GM12892 (cell line): ENCODE data around the gene PTTG1IP.
A peak's percentile ranks its signal among the peaks of the same experiment; 100 is the strongest.
"Not testable (repeated sequence)": the region's sequence is repeated elsewhere in the genome, so short reads cannot be mapped to it uniquely, and the experiment has no call there.

ENCODE experiments used
- DNase-seq: peaks from one replicate; pipeline ENCODE4 v3.0.0; 2011; ENCODE audit not compliant: insufficient read length
- FAIRE-seq: peaks from 2 replicates; lab custom pipeline; 2011; peaks lifted over from hg19 to GRCh38; lab: Jason Lieb, UNC
- POLR2A ChIP-seq: IDR thresholded peaks from 2 replicates; pipeline ENCODE4 v1.6.1; 2011; ENCODE audit warnings: low read depth, low read length, control low read depth
- POLR2AphosphoS5 ChIP-seq: IDR thresholded peaks from 2 replicates; pipeline ENCODE4 v1.6.1; 2011; ENCODE audit warnings: low read depth, low read length, control low read depth
- TAF1 ChIP-seq: IDR thresholded peaks from 2 replicates; pipeline ENCODE4 v1.6.1; 2011; ENCODE audit warnings: low read depth, mild to moderate bottlenecking, control low read depth, low read length, borderline replicate concordance

PTTG1IP gene

DNA sequence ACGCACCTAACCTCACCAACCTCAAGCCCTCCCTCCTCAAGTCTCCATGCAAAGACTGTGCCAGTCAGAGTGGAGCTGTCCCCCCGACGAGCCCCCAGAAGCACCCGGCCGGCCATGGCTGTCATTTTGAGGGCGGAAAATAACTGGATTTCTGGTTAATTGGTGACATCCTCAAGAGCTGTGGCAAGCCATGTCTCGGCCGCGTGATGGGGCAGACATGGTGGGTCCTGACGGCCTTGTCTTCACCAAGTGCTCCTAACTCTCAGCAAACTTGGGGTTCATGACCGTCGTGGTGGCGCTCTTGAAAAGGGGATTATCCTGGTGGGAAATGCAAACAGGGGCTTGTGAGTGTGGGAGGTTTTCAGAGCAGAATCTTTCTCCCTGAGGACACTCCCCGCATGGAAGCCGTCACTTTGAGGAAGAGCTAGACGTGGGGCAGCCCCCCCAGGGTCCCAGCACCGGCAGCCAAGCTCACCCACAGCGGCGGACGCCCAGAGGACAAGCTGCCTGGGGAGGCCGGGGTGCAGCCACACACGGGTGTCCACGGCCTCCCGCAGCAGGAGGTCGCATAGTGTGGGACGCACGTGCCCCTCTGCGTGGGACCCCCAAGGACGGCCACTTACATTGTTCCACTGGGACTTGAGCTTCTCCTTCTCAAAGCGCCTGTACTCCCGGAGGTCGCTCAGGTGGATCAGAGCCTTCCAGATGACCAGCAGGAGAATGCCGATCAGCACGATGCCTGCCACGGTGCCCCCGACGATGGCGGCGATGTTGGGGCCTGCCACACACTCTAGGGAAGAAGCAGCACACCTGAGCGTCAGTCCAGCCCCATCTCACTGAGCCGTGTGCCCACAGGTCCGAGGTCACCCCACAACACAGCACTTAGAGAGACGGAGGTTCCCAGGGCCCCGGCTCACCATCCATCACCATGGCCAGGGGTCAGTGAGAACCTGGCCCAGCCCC lies 12.9 kb upstream of the PTTG1IP start:
- FAIRE-seq (no peak), DNase-seq (no peak)
- no peak for TF ChIP-seq POLR2AphosphoS5
- TF ChIP-seq TAF1 = no peak
- no peak for TF ChIP-seq POLR2A

DNA sequence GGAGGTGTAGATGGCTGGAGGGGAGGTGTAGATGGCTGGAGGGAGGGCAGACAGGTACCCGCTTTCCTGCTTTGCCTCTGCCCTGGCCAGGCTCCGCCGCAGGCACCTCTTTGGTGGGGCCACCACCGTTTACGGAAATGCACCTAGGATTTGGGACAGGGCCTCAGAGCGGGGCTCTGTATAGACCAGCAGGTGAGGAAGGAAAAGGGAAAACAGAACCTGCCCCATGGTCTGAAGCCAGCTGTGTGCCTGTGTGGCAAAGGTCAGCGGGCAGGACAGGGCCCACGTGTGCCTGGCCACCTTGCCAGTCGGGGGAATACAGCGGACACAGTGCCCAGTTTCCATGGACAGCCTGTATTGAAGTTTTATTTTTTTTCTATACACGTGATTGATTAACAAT lies 12.1 kb upstream of the PTTG1IP start:
- FAIRE-seq = peak; percentile 14

DNA sequence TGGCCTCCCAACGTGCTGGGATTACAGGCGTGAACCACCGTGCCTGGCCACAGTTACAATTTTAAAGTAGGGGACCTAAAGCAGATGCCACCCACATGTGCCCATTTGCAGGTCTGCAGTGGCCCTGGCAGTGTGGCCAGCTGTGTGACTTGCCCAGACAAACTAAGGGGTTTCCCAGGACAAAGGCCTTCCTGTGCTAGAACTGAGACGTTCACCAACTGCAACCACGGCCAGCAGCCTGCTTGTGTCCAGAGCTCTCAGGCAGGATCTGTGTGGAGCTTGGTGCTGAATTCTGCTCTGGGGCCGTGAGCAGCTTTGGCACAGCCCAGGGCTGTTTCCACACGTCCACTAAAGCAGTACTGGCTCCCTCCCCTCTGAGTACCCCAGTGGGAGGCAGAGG lies 10.6 kb upstream of the PTTG1IP start:
- no peak for TF ChIP-seq POLR2A
- no peak for TF ChIP-seq POLR2AphosphoS5
- TF ChIP-seq TAF1 = no peak
- FAIRE-seq = no peak
- DNase-seq = no peak

More for the DNA sequence above, 12.1 kb upstream of the PTTG1IP start:
- DNase-seq = no peak
- TF ChIP-seq TAF1 (no peak), POLR2AphosphoS5 (no peak), POLR2A (no peak)

DNA sequence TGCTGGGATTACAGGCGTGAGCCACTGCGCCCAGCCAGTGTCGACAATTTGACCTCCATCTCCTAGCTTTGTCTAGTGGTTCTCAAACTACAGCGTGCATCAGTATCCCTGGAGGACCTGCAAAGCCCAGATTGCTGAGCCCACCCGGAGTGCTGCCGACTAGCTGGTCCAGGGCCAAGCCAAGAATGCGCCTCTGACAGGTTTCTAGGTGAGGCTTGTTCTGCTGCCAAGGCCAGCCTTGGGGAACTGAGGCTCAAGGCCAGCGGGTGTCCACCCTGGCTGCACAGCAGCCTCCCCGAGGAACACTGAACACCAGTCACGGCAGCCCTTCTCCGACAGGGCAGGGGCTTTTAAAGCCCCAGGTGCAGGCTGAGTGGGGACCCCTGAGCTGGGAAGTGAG lies 9.8 kb upstream of the PTTG1IP start:
- TF ChIP-seq POLR2A (no peak), TAF1 (no peak), POLR2AphosphoS5 (no peak)

DNA sequence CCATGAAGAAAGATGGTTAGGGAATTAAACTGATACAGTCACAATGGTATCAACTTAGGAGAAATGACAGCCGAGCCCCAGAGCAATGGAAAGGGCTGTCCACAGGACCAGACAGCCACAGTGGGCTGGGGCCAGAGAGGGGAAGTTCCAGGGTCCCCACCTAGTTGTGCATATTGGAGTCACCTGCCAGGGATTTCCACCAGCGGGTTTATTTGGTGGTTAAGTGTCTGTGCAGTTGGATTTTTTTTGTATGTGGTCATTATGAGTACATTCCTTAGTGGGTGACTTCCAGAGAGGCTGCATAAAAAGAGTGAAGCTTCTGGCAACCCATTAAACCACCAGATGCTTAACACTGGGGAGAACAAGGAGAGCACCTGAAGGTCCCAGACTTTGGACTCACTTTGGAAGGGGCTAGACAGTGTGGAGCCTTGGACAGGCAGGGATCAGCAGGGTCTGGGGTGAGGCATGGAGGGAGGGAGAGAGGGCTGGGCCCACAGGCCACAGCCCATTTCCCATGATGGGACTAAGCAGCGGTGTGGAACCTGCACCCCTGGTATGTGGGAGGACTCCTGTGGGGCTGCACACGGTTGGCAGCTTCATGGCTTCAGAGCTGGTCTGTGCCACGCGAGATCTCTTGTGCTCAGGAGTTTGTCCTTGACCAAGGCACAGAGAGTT lies 7.8 kb upstream of the PTTG1IP start:
- FAIRE-seq (no peak), DNase-seq (no peak)
- TF ChIP-seq POLR2A (no peak), TAF1 (no peak), POLR2AphosphoS5 (no peak)

More for the DNA sequence above, 9.8 kb upstream of the PTTG1IP start:
- DNase-seq (no peak), FAIRE-seq (no peak)

DNA sequence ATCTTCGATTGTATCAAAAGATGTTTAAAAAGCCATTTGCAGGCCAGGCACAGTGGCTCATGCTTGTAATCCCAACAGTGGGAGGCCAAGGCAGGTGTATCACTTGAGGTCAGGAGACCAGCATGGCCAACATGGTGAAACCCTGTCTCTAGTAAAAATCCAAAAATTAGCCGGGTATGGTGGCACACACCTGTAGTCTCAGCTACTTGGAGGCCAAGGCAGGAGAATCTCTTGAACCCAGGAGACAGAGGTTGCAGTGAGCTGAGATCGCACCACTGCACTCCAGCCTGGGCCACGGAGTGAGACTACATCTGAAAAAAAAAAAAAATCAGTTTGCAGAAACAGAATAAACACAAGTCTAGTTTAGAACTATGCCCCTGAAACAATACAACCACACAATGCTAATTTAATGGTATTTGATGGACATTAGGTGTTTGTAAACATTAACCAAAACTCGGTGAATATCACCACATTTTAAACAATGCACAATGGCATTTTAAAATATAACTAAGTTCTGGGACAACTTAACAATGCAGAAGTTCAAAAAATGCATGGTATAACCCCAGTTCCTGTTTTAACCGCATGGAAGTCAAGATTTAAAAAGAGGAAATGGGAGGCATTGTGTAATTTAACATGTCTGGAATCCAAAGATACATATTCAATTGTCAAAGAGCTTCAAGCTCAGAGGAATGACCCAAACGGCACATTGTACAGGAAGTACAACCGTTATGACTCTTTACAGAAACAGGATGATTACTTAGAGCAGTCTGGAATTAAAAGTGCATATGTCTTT lies 7.1 kb upstream of the PTTG1IP start:
- no peak for DNase-seq
- TF ChIP-seq POLR2A (no peak), POLR2AphosphoS5 (no peak), TAF1 (no peak)
- peak; percentile 30 for FAIRE-seq

DNA sequence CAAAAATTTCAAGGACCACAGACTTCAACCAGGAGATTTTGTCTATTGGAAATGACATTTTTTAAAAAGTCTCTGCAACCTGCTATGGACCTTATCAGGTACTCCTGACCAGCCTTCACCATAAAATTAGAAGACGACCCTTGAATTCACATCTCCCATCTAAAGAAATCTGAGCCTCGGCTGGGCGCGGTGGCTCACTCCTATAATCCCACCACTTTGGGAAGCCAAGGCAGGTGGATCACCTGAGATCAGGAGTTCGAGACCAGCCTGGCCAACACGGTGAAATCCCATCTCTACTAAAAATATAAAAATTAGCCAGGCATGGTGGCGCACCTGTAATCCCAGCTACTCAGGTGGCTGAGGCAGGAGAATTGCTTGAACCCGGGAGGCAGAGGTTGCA lies 5.7 kb upstream of the PTTG1IP start:
- DNase-seq, FAIRE-seq: not testable (repeated sequence)

DNA sequence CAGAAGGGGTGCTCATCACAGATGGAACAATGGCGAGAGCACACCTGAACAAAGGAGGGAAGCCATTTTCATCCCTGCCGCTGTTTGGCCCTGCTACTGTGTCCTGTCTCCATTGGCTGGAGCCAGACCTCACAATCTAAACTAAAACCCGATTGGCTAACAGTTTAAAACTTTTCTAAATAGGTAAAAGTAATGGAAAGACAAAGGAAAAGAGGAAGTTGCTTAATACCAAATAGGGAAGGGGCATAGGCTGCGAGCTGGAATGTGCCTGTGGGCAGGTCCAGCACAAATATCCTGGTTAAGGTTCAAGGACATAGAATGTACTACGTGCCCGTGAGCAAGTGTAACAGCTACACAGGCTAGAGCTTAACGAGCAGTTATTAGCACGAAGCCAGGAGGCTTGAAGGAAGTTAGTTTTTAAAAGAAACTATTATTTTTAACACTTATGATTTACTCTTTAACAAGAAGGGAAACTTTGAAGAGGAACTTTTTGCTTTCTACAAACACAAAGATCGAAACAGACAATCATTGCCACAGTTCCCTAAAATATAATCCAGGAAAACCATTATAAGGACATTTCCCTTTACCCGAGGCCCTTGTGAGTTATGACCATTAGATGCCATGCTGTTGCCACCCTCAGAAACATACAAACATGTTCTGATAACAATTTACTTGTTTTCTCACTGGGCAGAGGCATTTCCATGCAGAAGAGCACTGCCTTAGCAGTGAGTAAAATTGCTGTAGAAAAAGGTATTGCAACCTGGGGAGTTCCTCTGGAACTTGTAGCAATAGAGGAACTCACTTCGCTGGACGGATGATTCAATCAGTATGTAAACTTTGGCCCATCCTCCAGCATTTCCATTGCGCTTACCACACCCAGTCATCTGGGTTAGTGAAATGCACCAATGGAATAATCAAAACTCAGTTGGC lies 4.8 kb upstream of the PTTG1IP start:
- TF ChIP-seq TAF1 (no peak), POLR2A (no peak), POLR2AphosphoS5 (no peak)
- no peak for DNase-seq
- no peak for FAIRE-seq

DNA sequence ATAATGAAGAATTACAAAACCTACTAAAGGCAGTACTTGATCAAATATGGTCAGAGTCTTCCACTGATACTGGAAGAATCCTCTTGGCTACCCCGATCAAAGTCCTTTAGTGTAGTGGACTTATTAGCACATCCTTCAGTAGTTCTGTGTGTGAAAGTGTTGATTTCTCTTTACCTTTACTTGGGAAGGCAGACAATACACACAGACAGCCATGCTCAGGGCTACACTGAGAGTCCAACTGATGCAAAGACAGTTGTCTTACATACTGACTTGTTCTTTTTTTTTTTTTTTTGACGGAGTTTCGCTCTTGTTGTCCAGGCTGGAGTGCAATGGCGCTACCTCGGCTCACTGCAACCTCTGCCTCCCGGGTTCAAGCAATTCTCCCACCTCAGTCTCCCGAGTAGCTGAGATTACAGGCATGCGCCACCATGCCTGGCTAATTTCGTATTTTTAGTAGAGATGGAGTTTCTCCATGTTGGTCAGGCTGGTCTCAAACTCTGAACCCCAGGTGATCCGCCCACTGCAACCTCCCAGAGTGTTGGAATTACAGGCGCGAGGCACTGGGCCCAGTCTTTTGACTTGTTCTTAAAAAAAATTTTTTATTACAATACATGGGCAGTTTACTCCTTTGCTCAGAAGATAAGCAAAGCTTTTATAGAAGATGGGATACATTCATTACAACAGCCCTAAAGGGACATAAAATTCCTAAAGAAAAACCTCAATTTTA lies 3.5 kb upstream of the PTTG1IP start:
- DNase-seq (no peak), FAIRE-seq (no peak)
- TF ChIP-seq POLR2A (no peak), TAF1 (no peak), POLR2AphosphoS5 (no peak)

DNA sequence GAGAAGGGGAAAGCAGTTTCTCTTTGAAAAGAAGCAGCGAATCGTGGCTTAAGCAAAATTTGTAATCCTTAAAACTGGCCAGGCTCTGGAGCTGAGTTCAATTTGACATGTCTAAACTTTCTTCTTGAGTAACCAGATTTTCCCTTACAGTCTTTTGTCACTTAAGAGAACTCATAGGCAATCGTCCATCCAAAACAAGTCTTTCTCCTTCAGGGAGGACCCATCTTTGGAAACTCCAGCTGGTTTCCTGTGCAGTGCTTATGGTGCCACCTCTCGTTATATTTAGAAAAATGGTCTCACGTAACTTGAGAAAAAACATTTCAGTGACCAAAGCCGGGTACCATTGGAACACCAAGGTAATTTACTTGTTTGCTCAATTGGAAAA lies 1.8 kb upstream of the PTTG1IP start:
- no peak for FAIRE-seq
- no peak for TF ChIP-seq TAF1
- TF ChIP-seq POLR2A = no peak
- TF ChIP-seq POLR2AphosphoS5 = no peak
- no peak for DNase-seq
